Activated T-cell treated with anti-CD3 and anti-CD28 coated beads for 48 hours (primary cell): ENCODE results near the gene MUC5B.
"Not testable (repeated sequence)": the region's sequence is repeated elsewhere in the genome, so short reads cannot be mapped to it uniquely, and the experiment has no call there.

ENCODE experiments used
- DNase-seq: peaks from one replicate; pipeline ENCODE4 v3.0.0-alpha.2; 2020; ENCODE audit warnings: low read depth

MUC5B gene

DNA sequence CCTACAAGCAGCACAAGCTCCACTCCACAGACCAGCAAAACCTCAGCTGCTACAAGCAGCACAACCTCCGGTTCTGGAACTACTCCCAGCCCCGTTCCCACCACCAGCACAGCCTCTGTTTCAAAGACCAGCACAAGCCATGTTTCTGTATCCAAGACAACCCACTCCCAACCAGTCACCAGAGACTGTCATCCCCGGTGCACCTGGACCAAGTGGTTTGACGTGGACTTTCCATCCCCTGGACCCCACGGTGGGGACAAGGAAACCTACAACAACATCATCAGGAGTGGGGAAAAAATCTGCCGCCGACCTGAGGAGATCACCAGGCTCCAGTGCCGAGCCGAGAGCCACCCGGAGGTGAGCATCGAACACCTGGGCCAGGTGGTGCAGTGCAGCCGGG lies 33.0 kb upstream of the MUC5B start:
- not testable (repeated sequence) for DNase-seq

GRCh38 chr11:1191786-1192470 lies 30.9 kb upstream of the MUC5B start:
- not testable (repeated sequence) for DNase-seq

- no peak for DNase-seq
These were observed 30.0 kb upstream of the MUC5B start for GRCh38 chr11:1192741-1193325.

- no peak for DNase-seq
These were observed 29.3 kb upstream of the MUC5B start for GRCh38 chr11:1193326-1194230.

DNA sequence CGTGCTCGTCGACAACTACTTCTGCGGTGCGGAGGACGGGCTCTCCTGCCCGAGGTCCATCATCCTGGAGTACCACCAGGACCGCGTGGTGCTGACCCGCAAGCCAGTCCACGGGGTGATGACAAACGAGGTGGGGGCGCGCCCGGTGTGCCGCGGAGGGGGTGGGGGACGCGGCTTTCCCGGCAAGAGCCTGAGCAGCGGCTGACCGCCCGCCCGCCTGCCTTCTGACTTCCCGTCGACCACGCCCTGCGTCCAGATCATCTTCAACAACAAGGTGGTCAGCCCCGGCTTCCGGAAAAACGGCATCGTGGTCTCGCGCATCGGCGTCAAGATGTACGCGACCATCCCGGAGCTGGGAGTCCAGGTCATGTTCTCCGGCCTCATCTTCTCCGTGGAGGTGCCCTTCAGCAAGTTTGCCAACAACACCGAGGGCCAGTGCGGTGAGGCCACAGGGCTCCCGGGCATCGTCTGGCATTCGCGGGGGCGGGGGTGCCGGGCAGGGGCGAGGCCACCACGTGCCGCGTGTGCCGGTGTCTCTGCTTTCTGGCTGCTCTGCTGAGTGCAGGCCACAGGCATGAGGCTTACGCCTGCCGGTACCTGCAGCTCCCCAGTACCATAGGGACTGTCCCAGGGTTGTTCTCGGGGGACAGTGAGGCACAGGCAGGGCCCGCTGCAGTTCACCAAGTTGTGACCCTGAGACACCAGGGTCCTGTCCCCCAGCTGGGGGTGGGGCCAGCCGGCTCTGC lies 28.5 kb upstream of the MUC5B start:
- DNase-seq = no peak

DNA sequence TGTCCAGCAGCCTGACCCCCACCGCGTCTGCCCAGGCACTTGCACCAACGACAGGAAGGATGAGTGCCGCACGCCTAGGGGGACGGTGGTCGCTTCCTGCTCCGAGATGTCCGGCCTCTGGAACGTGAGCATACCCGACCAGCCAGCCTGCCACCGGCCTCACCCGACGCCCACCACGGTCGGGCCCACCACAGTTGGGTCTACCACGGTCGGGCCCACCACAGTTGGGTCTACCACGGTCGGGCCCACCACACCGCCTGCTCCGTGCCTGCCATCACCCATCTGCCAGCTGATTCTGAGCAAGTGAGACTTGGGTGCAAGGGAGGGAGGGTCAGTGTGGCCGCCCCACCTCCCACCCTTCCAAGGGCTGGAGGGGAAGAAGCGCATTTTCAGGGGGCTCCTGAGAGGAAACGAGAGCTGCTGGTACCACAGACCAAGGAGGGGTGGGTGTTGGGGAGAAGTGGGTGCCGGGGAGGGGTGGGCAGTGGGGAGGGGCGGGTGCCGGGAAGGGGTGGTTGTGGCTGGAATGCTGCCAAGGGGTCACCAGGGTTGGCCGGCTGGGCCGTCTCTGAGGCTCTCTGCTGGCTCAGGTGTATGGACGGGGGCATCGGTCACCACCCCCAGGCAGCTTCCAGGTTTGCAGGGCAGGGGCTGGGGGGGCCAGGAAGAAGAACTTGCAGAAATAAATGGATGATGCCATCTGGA lies 27.7 kb upstream of the MUC5B start:
- no peak for DNase-seq

- no peak for DNase-seq
These were observed 27.0 kb upstream of the MUC5B start for GRCh38 chr11:1195682-1196515.

GRCh38 chr11:1196516-1197391 lies 26.1 kb upstream of the MUC5B start:
- DNase-seq = no peak

DNA sequence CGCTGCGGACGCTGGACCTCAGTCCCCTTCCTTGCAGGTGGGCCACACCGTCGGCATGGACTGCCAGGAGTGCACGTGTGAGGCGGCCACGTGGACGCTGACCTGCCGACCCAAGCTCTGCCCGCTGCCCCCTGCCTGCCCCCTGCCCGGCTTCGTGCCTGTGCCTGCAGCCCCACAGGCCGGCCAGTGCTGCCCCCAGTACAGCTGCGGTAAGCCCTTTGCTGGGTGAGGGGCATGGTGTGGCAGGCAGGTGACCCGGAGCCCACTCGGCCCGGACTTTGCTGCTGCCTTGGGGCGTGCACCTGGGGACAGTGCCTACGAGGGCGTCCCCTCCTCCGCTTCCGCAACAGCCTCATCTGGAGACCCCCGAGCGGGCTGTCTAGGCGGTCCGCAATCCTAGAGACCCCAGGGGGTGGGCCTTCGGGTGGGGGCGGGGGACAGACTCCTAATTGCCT lies 25.4 kb upstream of the MUC5B start:
- no peak for DNase-seq

DNA sequence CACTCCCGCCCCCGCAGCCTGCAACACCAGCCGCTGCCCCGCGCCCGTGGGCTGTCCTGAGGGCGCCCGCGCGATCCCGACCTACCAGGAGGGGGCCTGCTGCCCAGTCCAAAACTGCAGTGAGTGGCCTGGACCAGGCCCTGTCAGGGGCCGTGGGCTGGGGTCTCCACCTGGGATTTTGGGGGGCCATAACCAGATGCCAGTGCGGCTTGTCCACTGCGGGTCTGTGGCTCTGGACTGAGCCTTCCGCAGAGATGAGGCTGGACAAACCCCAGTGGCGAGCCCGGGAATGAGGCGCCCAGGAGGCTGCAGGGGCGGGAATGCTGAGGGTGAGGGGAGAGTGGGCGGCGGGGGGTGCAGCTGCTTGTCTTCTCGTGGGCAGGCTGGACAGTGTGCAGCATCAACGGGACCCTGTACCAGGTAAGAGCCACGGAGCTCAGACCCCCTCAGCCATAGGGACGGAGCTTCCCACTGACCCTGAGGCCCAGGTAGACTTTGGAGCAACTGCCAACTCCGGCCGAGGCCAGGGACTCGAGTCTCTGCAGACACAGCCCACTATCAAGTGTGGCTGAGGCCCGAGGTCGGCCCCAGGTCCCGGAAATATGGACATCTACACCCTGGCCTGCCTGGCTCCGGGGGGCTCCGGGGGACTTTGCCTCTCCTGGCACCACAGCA lies 24.8 kb upstream of the MUC5B start:
- DNase-seq = no peak

DNA sequence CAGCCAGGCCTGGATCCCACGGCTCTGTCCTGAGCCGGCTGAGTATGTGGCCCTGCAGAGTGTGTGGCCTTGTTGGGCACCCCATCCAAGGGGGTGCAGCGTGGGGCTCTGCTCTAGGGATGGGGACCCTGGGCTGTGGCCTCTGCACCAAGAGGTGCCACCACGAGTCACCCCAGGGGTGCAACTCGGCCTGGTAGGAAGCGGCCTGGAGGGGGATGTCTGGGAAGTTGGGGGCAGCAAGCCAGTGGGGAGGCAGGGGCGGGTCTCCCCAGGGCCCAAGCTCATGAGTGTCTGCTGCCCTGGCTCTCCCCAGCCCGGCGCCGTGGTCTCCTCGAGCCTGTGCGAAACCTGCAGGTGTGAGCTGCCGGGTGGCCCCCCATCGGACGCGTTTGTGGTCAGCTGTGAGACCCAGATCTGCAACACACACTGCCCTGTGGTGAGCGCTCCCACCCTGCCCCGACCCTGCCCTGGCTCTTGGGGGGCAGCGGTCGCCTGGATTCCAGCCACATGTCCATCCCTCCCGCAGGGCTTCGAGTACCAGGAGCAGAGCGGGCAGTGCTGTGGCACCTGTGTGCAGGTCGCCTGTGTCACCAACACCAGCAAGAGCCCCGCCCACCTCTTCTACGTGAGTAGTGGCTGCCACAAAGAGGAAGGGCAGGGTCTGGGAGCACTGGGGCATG lies 24.2 kb upstream of the MUC5B start:
- DNase-seq = no peak

- no peak for DNase-seq
These were observed 23.6 kb upstream of the MUC5B start for GRCh38 chr11:1199241-1199750.

GRCh38 chr11:1199751-1200610 lies 22.9 kb upstream of the MUC5B start:
- no peak for DNase-seq

- no peak for DNase-seq
These were observed 22.2 kb upstream of the MUC5B start for GRCh38 chr11:1200611-1201191.

DNA sequence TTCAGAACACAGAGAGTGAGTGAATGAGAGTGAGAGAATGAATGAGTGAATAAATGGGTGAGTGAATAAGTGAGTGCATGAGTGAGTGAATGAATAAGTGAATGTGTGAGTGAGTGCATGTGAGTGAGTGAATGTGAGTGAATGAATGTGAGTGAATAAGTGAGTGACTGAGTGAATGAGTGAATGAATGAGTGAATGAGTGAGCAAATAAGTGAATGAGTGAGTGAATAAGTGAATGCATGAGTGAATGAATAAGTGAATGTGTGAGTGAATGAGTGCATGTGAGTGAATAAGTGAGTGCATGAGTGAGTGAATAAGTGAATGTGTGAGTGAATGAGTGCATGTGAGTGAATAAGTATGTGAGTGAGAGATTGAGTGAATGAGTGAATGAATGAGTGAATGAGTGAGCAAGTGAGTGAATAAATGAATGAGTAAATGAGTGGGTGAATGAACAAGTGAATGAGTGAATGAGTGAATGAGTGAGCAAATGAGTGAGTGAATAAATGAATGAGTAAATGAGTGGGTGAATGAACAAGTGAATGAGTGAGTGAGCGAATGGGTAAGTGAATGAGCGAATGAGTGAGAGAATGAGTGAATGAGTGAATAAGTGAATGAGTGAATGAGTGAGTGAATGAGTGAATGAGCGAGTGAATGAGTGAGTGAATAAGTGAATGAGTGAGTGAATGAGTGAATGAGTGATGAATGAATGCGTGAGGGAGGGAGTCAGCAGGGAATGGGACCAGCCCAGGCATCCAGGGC lies 21.3 kb upstream of the MUC5B start:
- no peak for DNase-seq

GRCh38 chr11:1202154-1202775 lies 20.6 kb upstream of the MUC5B start:
- no peak for DNase-seq
